HuH-7.5 (cell line): Measurements from ENCODE around the gene CAVIN3.

Source experiments
- DNase-seq: peaks from one replicate; pipeline ENCODE4 v3.0.0; 2011; ENCODE audit warnings: low spot score

CAVIN3 gene

DNA sequence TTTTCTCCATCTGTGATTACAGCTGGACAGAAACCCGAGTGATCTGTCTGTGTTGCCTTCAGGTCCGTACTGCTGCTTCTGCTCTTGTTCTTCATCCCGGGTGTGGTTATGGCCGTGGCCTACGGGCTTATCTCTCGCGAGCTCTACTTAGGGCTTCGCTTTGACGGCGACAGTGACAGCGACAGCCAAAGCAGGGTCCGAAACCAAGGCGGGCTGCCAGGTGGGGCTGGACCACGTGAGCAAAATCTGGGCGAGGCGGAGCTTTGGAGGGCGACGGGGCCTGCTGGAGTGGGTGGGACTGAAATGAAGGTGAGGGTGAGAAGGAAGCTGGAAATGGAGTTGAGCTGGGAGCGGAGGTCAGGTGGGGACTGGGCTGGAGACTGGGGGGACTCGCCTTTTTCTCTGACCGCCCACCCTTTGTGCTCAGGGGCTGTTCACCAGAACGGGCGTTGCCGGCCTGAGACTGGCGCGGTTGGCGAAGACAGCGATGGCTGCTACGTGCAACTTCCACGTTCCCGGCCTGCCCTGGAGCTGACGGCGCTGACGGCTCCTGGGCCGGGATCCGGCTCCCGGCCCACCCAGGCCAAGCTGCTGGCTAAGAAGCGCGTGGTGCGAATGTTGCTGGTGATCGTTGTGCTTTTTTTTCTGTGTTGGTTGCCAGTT is 49.6 kb downstream of the CAVIN3 start:
- no peak for DNase-seq

DNA sequence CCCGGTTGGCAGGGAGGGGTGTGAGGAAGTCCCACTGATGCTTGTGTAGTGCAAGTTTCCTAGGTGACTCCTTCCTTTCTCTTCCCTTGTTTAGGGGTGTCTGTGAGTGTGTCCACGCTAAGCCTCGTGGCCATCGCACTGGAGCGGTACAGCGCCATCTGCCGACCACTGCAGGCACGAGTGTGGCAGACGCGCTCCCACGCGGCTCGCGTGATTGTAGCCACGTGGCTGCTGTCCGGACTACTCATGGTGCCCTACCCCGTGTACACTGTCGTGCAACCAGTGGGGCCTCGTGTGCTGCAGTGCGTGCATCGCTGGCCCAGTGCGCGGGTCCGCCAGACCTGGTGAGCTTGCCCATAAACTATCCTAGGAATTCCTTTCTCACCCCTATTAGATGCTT is 50.3 kb downstream of the CAVIN3 start:
- no peak for DNase-seq
